ENCODE results near the gene MGAT5B. TPM values are rescaled to one million over a fixed set of nuclear protein-coding genes. Genes with fewer than 3 reads are reported as not detected.

The MGAT5B gene
- total RNA-seq, 1 donor from 2014 or later, result 7.4 TPM

DNA sequence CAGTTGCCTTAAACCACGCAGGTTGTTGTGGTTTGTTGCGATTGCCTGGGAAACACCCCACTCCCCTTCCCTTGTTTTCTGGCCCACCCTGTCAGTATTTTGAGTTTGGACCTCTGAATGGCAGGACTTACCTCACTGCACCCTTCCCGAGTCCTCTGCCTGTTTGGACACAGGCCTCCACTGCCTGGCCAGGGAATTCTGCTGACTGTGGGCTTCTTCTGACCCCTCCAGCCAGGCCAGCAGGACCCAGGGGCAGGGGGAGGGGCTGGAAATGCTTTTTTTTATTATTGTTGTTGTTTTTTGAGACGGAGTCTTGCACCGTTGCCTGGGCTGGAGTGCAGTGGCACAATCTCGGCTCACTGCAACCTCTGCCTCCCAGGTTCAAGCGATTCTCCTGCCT is 4.2 kb upstream of the MGAT5B start:
- Mint-ChIP-seq H3K4me1 (peaks cover 7% of the 10 kb centered on the region), H3K9me3 (no peaks in the 10 kb centered on the region), H3K36me3 (ENCODE audit: low read depth) (no peaks in the 10 kb centered on the region), H3K4me3 (no peak overlapping the region), H3K27me3 (peaks cover 27% of the 10 kb centered on the region), H3K27ac (no peak overlapping the region)
- no peak for DNase-seq
- ATAC-seq (ENCODE audit: low read depth), result no peak
- TF ChIP-seq, protein P1, sequence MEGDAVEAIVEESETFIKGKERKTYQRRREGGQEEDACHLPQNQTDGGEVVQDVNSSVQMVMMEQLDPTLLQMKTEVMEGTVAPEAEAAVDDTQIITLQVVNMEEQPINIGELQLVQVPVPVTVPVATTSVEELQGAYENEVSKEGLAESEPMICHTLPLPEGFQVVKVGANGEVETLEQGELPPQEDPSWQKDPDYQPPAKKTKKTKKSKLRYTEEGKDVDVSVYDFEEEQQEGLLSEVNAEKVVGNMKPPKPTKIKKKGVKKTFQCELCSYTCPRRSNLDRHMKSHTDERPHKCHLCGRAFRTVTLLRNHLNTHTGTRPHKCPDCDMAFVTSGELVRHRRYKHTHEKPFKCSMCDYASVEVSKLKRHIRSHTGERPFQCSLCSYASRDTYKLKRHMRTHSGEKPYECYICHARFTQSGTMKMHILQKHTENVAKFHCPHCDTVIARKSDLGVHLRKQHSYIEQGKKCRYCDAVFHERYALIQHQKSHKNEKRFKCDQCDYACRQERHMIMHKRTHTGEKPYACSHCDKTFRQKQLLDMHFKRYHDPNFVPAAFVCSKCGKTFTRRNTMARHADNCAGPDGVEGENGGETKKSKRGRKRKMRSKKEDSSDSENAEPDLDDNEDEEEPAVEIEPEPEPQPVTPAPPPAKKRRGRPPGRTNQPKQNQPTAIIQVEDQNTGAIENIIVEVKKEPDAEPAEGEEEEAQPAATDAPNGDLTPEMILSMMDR (IDR thresholded peaks at IDR 0.05), result no peak
- ChIA-PET POLR2A (no interaction called here), CTCF (no interaction called here)
- intact Hi-C loops (cut with micrococcal nuclease), result no loop called here

DNA sequence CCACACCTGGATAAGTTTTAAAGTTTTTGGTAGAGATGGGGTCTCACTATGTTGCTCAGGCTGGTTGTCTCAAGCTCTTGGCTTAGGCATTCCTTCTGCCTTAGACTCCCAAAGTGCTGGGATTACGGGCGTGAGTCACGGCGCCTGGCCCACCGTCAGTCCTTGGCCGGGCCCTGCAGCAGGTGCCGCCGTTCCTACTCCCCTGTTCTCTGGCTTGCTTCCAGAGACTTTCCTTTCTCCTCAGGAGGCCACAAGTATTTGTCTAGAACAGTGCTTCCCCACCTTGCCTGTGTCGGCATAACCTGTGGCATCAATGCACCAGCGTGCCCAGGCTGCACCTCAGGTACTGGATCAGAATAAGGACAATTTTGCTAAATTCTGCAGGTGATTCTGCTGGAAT is 3.0 kb upstream of the MGAT5B start:
- no peak overlapping the region for H3K4me3 Mint-ChIP-seq
- DNase-seq (no peak), ATAC-seq (ENCODE audit: low read depth) (no peak)
- no peaks in the 10 kb centered on the region for H3K9me3 Mint-ChIP-seq
- TF ChIP-seq, protein P1 (IDR thresholded peaks at IDR 0.05), result no peak
- intact Hi-C loops (cut with micrococcal nuclease), result loop anchor here (5.0 kb wide), 1 partner anchor 132 kb away; no protein-coding TSS in a partner anchor
- H3K4me1 Mint-ChIP-seq, result peaks cover 8% of the 10 kb centered on the region
- ChIA-PET POLR2A (interaction anchor here (0.7 kb wide), 1 partner anchor 988 kb away, joined by 3 read pairs; no protein-coding TSS in a partner anchor), CTCF (no interaction called here)
- H3K27me3 Mint-ChIP-seq, result peaks cover 28% of the 10 kb centered on the region
- H3K36me3 Mint-ChIP-seq (ENCODE audit: low read depth), result no peaks in the 10 kb centered on the region
- H3K27ac Mint-ChIP-seq, result no peak overlapping the region

DNA sequence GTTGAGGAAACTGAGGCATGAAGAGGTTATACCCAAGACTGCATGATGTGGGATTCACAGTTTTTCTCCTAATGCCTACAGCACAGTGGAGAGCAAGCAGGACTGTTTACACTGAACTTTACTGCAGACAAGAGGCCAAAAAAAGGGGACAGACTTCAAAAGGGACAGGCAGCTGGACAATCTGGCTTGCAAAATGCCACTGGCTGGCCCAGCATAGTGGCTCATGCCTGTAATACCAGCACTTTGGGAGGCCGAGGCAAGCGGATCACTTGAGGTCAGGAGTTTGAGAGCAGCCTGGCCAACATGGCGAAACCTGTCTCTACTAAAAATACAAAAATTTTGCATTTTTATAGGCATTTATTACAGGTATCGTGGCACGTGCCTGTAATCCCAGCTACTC is 2.0 kb upstream of the MGAT5B start:
- DNase-seq (no peak), ATAC-seq (ENCODE audit: low read depth) (no peak)
- intact Hi-C loops (cut with micrococcal nuclease), result loop anchor here (5.0 kb wide), 1 partner anchor 131 kb away; no protein-coding TSS in a partner anchor
- H3K4me3 Mint-ChIP-seq, result no peak overlapping the region
- TF ChIP-seq, protein P1 (IDR thresholded peaks at IDR 0.05), result no peak
- ChIA-PET CTCF (no interaction called here), POLR2A (no interaction called here)
- H3K9me3 Mint-ChIP-seq, result no peaks in the 10 kb centered on the region
- H3K4me1 Mint-ChIP-seq, result peaks cover 8% of the 10 kb centered on the region
- H3K27ac Mint-ChIP-seq, result no peak overlapping the region
- H3K27me3 Mint-ChIP-seq, result peaks cover 31% of the 10 kb centered on the region
- no peaks in the 10 kb centered on the region for H3K36me3 Mint-ChIP-seq (ENCODE audit: low read depth)

DNA sequence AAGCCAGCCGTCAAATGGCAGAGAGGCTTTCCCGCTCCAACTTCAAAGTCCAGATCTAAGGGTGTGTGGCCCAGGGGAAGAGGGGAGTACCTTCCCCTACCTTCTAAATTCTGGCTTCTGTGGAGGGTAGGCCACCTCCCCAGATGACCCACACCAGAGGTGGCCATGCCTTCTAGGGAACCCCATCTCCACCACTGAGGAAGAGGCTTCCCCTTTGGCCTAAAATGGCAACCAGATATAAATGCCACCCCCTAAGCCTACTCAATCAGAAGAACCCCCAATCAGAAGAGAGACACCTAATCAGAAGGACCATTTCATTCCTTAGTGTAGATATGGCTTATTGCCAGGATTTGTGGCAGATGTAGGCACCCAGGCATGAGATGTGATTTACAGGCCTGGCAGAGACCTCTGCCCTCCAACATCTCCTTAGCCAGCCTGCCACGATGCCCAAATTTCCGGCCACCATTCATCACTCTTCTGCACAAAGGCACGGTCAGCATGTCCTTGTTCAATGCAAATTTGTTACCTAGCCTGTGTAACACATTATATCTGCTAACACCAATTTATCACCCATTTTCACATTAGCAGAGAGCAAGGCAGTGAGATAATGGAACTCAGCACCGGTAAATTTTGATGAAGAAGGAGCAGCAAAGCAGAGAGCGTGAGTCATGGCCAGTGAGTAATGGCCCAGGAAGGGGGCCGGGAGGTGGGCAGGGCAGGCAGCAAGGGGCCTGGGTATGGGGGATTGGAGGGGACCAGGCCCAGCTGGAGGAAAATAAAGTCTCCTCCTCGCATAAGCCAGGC is 1.2 kb upstream of the MGAT5B start:
- ATAC-seq (ENCODE audit: low read depth) (no peak), DNase-seq (no peak)
- H3K27ac Mint-ChIP-seq, result no peak overlapping the region
- H3K4me3 Mint-ChIP-seq, result peak overlapping the region; percentile 4
- TF ChIP-seq, protein P1 (IDR thresholded peaks at IDR 0.05), result no peak
- no peaks in the 10 kb centered on the region for H3K36me3 Mint-ChIP-seq (ENCODE audit: low read depth)
- intact Hi-C loops (cut with micrococcal nuclease), result loop anchor here (5.0 kb wide), 1 partner anchor 130 kb away; no protein-coding TSS in a partner anchor
- H3K27me3 Mint-ChIP-seq, result peaks cover 32% of the 10 kb centered on the region
- no peaks in the 10 kb centered on the region for H3K9me3 Mint-ChIP-seq
- ChIA-PET CTCF (interaction anchor here (0.9 to 5.0 kb wide), 11 partner anchors 79 to 376 kb away, joined by 3 to 109 read pairs (median 5); no protein-coding TSS in a partner anchor), POLR2A (no interaction called here)
- H3K4me1 Mint-ChIP-seq, result peaks cover 8% of the 10 kb centered on the region

DNA sequence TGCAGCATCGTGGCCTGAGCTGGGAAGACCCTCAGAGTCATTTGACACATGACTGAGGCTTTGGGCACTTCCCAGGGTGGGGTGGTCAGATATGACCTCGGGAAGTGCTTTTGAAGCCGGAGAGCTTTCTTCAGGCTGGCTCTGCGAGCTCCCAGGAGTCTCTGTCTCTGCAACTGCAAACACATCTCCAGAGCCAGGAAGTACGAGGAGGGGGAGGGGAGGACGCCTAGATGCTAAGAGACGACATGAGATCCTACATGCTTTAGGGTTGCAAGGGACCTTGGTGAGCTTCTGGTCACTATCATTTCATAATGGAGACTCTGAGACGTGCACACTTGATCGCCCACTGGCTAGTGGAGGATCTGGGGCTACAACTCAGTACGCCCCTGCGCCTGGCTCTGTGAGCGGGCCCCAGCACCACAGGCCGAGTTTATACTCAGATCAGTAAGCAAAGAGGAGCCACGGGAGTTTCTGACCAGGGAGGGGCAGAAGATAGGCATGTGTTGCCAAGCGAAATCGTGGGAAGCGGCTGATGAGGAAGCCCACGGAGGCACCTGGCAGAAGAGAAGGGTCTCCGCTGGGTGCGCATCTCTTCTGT is 527 bp upstream of the MGAT5B start:
- Mint-ChIP-seq H3K27ac (no peak overlapping the region), H3K27me3 (peaks cover 36% of the 10 kb centered on the region), H3K4me3 (peak overlapping the region; percentile 64), H3K36me3 (ENCODE audit: low read depth) (no peaks in the 10 kb centered on the region), H3K9me3 (no peaks in the 10 kb centered on the region), H3K4me1 (peaks cover 10% of the 10 kb centered on the region)
- CTCF ChIA-PET, result interaction anchor here (0.9 to 5.0 kb wide), 14 partner anchors 16 to 376 kb away, joined by 3 to 109 read pairs (median 4); no protein-coding TSS in a partner anchor
- intact Hi-C loops (cut with micrococcal nuclease), result loop anchor here (1.0 to 5.0 kb wide), 6 partner anchors 51 to 380 kb away; no protein-coding TSS in a partner anchor
- TF ChIP-seq, protein P1 (IDR thresholded peaks at IDR 0.05), result no peak
- no peak for DNase-seq
- ATAC-seq (ENCODE audit: low read depth), result no peak
- POLR2A ChIA-PET, result interaction anchor here (1.0 to 1.9 kb wide), 3 partner anchors 101 to 199 kb away, joined by 3 to 21 read pairs (median 5); no protein-coding TSS in a partner anchor

Measured in activated B cell treated with CpG ODN at 0.5 μM for 24 hours (primary cell).